HEK293 (cell line): ENCODE measurements around the gene GCC1.

ENCODE experiments used
- CTCF ChIA-PET: fragments of 350-600 bp; formaldehyde crosslinking; extraction: SDS; loops from one replicate; lab custom pipeline; 2021; ENCODE audit warnings: antibody characterized with exemption; lab: Yijun Ruan, JAX
- POLR2A ChIA-PET: fragments of 300-600 bp; formaldehyde crosslinking; extraction: SDS; loops from one replicate; lab custom pipeline; 2020; ENCODE audit warnings: antibody characterized with exemption, inconsistent platforms; lab: Yijun Ruan, JAX
- H3K27ac ChIP-seq: fragments of 200-500 bp; sonication (Bioruptor generic); 2 replicates; pipeline ENCODE4 v1.5.1; 2014; ENCODE audit warnings: low read depth, low read length, control low read depth, inconsistent platforms; ENCODE audit errors: extremely low read depth
- H3K36me3 ChIP-seq, 2 experiments: fragments of 200-500 bp in 1 of 2; sonication (Bioruptor generic) in 1 of 2; 1 replicate in 1 of 2; 2 replicates in 1 of 2; pipeline ENCODE4 v1.5.1; 2014 to 2017; ENCODE audit warnings: inconsistent platforms in 2 of 2, low read length in 2 of 2; ENCODE audit not compliant: control insufficient read depth in 2 of 2, insufficient read depth in 1 of 2
- H3K4me1 ChIP-seq: fragments of 200-500 bp; sonication (Bioruptor generic); 2 replicates; pipeline ENCODE4 v1.5.1; 2014; ENCODE audit warnings: mild to moderate bottlenecking, low read length, inconsistent platforms; ENCODE audit not compliant: control insufficient read depth, insufficient read depth
- H3K4me3 ChIP-seq: 2 replicates; pipeline ENCODE4 v1.5.1; 2011; ENCODE audit warnings: low read depth, mild to moderate bottlenecking, control low read depth, low read length, moderate library complexity
- H3K9me3 ChIP-seq: fragments of 200-500 bp; sonication (Bioruptor generic); 2 replicates; pipeline ENCODE4 v1.5.1; 2014; ENCODE audit warnings: low read depth, low read length, inconsistent platforms; ENCODE audit not compliant: control insufficient read depth, insufficient read depth
- BCL11B ChIP-seq: fragments of 450-650 bp; formaldehyde crosslinking; IDR thresholded peaks from 2 replicates; pipeline ENCODE4 v1.5.1; 2016; ENCODE audit warnings: low read depth, missing biosample characterization, missing genetic modification characterization
- GLI2 ChIP-seq: fragments of 450-650 bp; formaldehyde crosslinking; IDR thresholded peaks from 2 replicates; pipeline ENCODE4; 2017; ENCODE audit warnings: missing biosample characterization, missing genetic modification characterization, low read depth, borderline replicate concordance
- KLF1 ChIP-seq: fragments of 450-650 bp; formaldehyde crosslinking; IDR thresholded peaks from 2 replicates; pipeline ENCODE4 v1.5.1; 2016; ENCODE audit warnings: missing biosample characterization, missing genetic modification characterization
- KLF10 ChIP-seq: fragments of 450-650 bp; IDR thresholded peaks from 2 replicates; pipeline ENCODE4 v1.5.1; 2018; ENCODE audit warnings: missing biosample characterization, mild to moderate bottlenecking, missing genetic modification characterization
- MYNN ChIP-seq: fragments of 450-650 bp; formaldehyde crosslinking; IDR thresholded peaks from 2 replicates; pipeline ENCODE4 v1.5.1; 2016; ENCODE audit warnings: missing biosample characterization, missing genetic modification characterization, borderline replicate concordance
- MZF1 ChIP-seq: fragments of 450-650 bp; formaldehyde crosslinking; IDR thresholded peaks from 2 replicates; pipeline ENCODE4 v1.5.1; 2017; ENCODE audit warnings: missing biosample characterization, missing genetic modification characterization, borderline replicate concordance
- OVOL3 ChIP-seq: fragments of 450-650 bp; formaldehyde crosslinking; IDR thresholded peaks from 2 replicates; pipeline ENCODE4 v1.5.1; 2016; ENCODE audit warnings: missing biosample characterization, missing genetic modification characterization
- SETDB1 ChIP-seq: IDR thresholded peaks from one replicate; pipeline ENCODE4 v1.6.1; 2017; ENCODE audit warnings: mild to moderate bottlenecking, low read length, moderate library complexity, mixed read lengths; ENCODE audit not compliant: insufficient read length
- TRIM28 ChIP-seq: IDR thresholded peaks from 2 replicates; pipeline ENCODE4 v1.6.1; 2011; ENCODE audit warnings: low read length, control low read depth, borderline replicate concordance
- ZFHX2 ChIP-seq: fragments of 450-650 bp; formaldehyde crosslinking; conservative IDR thresholded peaks from 2 replicates; pipeline ENCODE4 v1.5.1; 2016; ENCODE audit warnings: missing biosample characterization, missing genetic modification characterization
- ZNF132 ChIP-seq: fragments of 450-650 bp; formaldehyde crosslinking; IDR thresholded peaks from 2 replicates; pipeline ENCODE4 v1.5.1; 2017; ENCODE audit warnings: missing biosample characterization, missing genetic modification characterization, borderline replicate concordance
- ZNF138 ChIP-seq: fragments of 450-650 bp; formaldehyde crosslinking; IDR thresholded peaks from 2 replicates; pipeline ENCODE4 v1.5.1; 2016; ENCODE audit warnings: missing biosample characterization, missing genetic modification characterization, borderline replicate concordance
- ZNF157 ChIP-seq: fragments of 450-650 bp; formaldehyde crosslinking; IDR thresholded peaks from 2 replicates; pipeline ENCODE4 v1.5.1; 2016; ENCODE audit warnings: missing biosample characterization, missing genetic modification characterization
- ZNF24 ChIP-seq: fragments of 450-650 bp; formaldehyde crosslinking; IDR thresholded peaks from 2 replicates; pipeline ENCODE4 v1.5.1; 2016; ENCODE audit warnings: missing biosample characterization, missing genetic modification characterization
- ZNF274 ChIP-seq, 2 experiments: fragments of 200-500 bp in 1 of 2; fragments of 450-650 bp in 1 of 2; sonication (Bioruptor generic) in 1 of 2; formaldehyde crosslinking in 1 of 2; IDR thresholded peaks; 2 replicates each; pipeline versions ENCODE4 v1.5.1 to v1.6.1; 2014 to 2016; ENCODE audit warnings: borderline replicate concordance in 1 of 2, inconsistent platforms in 1 of 2, low read length in 1 of 2, missing biosample characterization in 1 of 2, missing genetic modification characterization in 1 of 2
- ZNF324 ChIP-seq: fragments of 450-650 bp; formaldehyde crosslinking; IDR thresholded peaks from 2 replicates; pipeline ENCODE4 v1.5.1; 2016; ENCODE audit warnings: missing biosample characterization, missing genetic modification characterization
- ZNF335 ChIP-seq: fragments of 450-650 bp; formaldehyde crosslinking; conservative IDR thresholded peaks from 2 replicates; pipeline ENCODE4 v1.5.1; 2016; ENCODE audit warnings: missing biosample characterization, missing genetic modification characterization
- ZNF394 ChIP-seq: fragments of 450-650 bp; formaldehyde crosslinking; IDR thresholded peaks from 2 replicates; pipeline ENCODE4 v1.5.1; 2016; ENCODE audit warnings: missing biosample characterization, missing genetic modification characterization, mild to moderate bottlenecking, moderate library complexity, borderline replicate concordance
- ZNF473 ChIP-seq: fragments of 450-650 bp; formaldehyde crosslinking; IDR thresholded peaks from 2 replicates; pipeline ENCODE4 v1.5.1; 2017; ENCODE audit warnings: missing biosample characterization, missing genetic modification characterization
- ZNF514 ChIP-seq: fragments of 450-650 bp; formaldehyde crosslinking; IDR thresholded peaks from 2 replicates; pipeline ENCODE4 v1.5.1; 2016; ENCODE audit warnings: missing biosample characterization, missing genetic modification characterization
- ZNF654 ChIP-seq: fragments of 450-650 bp; formaldehyde crosslinking; IDR thresholded peaks from 2 replicates; pipeline ENCODE4 v1.5.1; 2016; ENCODE audit warnings: low read depth, missing biosample characterization, missing genetic modification characterization
- ZNF76 ChIP-seq: fragments of 450-650 bp; formaldehyde crosslinking; IDR thresholded peaks from 2 replicates; pipeline ENCODE4; 2016; ENCODE audit warnings: low read depth, missing biosample characterization, missing genetic modification characterization, borderline replicate concordance
- TF ChIP-seq, protein P1 (sequence below): fragments of 450-650 bp; formaldehyde crosslinking; IDR thresholded peaks from 2 replicates; pipeline ENCODE4 v1.5.0; 2017; ENCODE audit warnings: missing biosample characterization, missing genetic modification characterization, borderline replicate concordance
- TF ChIP-seq, protein P2 (sequence below): fragments of 450-650 bp; formaldehyde crosslinking; IDR thresholded peaks from 2 replicates; pipeline ENCODE4 v1.5.1; 2016; ENCODE audit warnings: missing biosample characterization, missing genetic modification characterization

Gene GCC1

GRCh38 chr7:127625331-127625730, 39.9 kb upstream of the GCC1 start (continued):
- TF ChIP-seq ZNF138 (tag by site-specific recombination) (no peak), BCL11B (tag by site-specific recombination) (no peak), MZF1 (tag by site-specific recombination) (no peak), ZNF274 (IDR thresholded peaks at IDR 0.05; ENCODE audit: low read length) (no peak), ZNF274 (tag by site-specific recombination; IDR thresholded peaks at IDR 0.05; ENCODE audit: borderline replicate concordance) (no peak), KLF10 (tag by site-specific recombination) (no peak), SETDB1 (no peak)

GRCh38 chr7:127620406-127621233, 35.2 kb upstream of the GCC1 start:
- TF ChIP-seq ZNF394 (tag by site-specific recombination) (no peak), ZFHX2 (0 out of 2 replicates have a peak, but pooled peaks have one; percentile 14), ZNF335 (peak; percentile 37; the same call in 1 of the 2 replicates), ZNF324 (tag by site-specific recombination) (no peak)
- CTCF ChIA-PET, result interaction anchor here (0.5 to 2.1 kb wide), 3 partner anchors 8 to 332 kb away, joined by 4 to 10 read pairs (median 5); no protein-coding TSS in a partner anchor
- POLR2A ChIA-PET, result interaction anchor here (0.6 kb wide), 1 partner anchor 480 kb away, joined by 4 read pairs; no protein-coding TSS in a partner anchor
- Histone ChIP-seq H3K36me3 (no peaks in the 10 kb centered on the region), H3K27ac (no peak overlapping the region), H3K9me3 (no peaks in the 10 kb centered on the region), H3K4me3 (no peak overlapping the region), H3K4me1 (no peaks in the 10 kb centered on the region)

DNA sequence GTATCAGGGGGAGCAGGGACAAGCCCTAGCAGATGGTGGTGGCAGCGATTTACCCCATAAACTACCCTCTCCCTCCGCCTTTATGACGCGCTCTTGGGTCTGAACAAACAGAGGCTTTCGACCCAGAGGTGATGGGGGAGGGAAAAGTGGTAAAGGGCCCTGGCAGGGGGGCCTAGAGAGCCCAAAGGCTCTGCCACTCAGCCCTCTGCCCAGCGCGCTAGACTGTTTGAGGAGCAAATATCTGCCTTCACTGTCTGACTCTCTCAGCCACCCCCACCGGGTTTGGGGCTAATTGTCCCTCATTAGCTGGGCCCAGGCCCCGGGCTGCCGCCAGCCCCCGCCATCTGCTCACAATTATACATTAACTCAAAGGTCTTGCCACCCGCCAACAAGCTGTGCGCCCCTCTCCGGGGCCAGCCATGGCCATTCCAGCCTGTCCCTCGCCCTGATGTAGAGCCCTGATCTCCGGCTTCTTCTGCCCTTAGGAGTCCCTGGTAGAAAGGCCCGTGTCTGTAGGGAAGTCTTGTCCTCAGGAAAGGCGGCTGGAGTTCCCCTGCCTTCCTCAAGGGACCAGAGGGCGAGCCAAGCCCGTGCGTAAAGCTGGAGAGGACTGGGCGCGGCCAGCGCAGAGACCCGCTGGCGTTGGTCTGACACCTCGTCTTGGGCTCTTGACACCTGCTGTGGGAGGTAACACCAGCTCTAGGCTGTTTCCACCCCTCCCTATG, 34.4 kb upstream of the GCC1 start:
- ChIA-PET POLR2A (interaction anchor here (0.6 kb wide), 1 partner anchor 480 kb away, joined by 4 read pairs; no protein-coding TSS in a partner anchor), CTCF (interaction anchor here (0.5 to 2.1 kb wide), 2 partner anchors 9 to 331 kb away, joined by 4 to 10 read pairs; no protein-coding TSS in a partner anchor)
- Histone ChIP-seq H3K36me3 (no peaks in the 10 kb centered on the region), H3K4me1 (no peaks in the 10 kb centered on the region), H3K9me3 (no peaks in the 10 kb centered on the region), H3K4me3 (no peak overlapping the region), H3K27ac (no peak overlapping the region)
- TF ChIP-seq ZNF514 (no peak), OVOL3 (tag by site-specific recombination) (no peak), ZNF132 (tag by site-specific recombination) (no peak), ZNF24 (tag by site-specific recombination) (no peak), KLF1 (no peak), MZF1 (tag by site-specific recombination) (no peak), ZNF157 (no peak), TRIM28 (no peak), GLI2 (tag by site-specific recombination) (no peak), MYNN (tag by site-specific recombination) (no peak)

- POLR2A ChIA-PET, result no interaction called here
- H3K9me3 ChIP-seq, result no peaks in the 10 kb centered on the region
- H3K4me1 ChIP-seq, result no peaks in the 10 kb centered on the region
- CTCF ChIA-PET, result interaction anchor here (2.1 to 3.0 kb wide), 2 partner anchors 10 kb away, joined by 10 to 17 read pairs; no protein-coding TSS in a partner anchor
- no peak overlapping the region for H3K27ac ChIP-seq
- H3K36me3 ChIP-seq, result no peaks in the 10 kb centered on the region
- no peak overlapping the region for H3K4me3 ChIP-seq
- TF ChIP-seq ZNF76 (tag by site-specific recombination) (no peak), ZNF473 (tag by site-specific recombination) (no peak), ZNF654 (tag by site-specific recombination) (no peak)
- TF ChIP-seq, protein P1, sequence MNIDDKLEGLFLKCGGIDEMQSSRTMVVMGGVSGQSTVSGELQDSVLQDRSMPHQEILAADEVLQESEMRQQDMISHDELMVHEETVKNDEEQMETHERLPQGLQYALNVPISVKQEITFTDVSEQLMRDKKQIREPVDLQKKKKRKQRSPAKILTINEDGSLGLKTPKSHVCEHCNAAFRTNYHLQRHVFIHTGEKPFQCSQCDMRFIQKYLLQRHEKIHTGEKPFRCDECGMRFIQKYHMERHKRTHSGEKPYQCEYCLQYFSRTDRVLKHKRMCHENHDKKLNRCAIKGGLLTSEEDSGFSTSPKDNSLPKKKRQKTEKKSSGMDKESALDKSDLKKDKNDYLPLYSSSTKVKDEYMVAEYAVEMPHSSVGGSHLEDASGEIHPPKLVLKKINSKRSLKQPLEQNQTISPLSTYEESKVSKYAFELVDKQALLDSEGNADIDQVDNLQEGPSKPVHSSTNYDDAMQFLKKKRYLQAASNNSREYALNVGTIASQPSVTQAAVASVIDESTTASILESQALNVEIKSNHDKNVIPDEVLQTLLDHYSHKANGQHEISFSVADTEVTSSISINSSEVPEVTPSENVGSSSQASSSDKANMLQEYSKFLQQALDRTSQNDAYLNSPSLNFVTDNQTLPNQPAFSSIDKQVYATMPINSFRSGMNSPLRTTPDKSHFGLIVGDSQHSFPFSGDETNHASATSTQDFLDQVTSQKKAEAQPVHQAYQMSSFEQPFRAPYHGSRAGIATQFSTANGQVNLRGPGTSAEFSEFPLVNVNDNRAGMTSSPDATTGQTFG, result no peak
- TF ChIP-seq, protein P2, sequence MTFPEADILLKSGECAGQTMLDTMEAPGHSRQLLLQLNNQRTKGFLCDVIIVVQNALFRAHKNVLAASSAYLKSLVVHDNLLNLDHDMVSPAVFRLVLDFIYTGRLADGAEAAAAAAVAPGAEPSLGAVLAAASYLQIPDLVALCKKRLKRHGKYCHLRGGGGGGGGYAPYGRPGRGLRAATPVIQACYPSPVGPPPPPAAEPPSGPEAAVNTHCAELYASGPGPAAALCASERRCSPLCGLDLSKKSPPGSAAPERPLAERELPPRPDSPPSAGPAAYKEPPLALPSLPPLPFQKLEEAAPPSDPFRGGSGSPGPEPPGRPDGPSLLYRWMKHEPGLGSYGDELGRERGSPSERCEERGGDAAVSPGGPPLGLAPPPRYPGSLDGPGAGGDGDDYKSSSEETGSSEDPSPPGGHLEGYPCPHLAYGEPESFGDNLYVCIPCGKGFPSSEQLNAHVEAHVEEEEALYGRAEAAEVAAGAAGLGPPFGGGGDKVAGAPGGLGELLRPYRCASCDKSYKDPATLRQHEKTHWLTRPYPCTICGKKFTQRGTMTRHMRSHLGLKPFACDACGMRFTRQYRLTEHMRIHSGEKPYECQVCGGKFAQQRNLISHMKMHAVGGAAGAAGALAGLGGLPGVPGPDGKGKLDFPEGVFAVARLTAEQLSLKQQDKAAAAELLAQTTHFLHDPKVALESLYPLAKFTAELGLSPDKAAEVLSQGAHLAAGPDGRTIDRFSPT (tag by site-specific recombination), result no peak
Measured at GRCh38 chr7:127618775-127619174, 33.4 kb upstream of the GCC1 start.
